ENCODE measurements around the gene COL20A1.
"Not testable (repeated sequence)": the region's sequence is repeated elsewhere in the genome, so short reads cannot be mapped to it uniquely, and the experiment has no call there.

Gene COL20A1

GRCh38 chr20:63335711-63336110, 42.7 kb downstream of the COL20A1 start:
- DNase-seq = no peak

- DNase-seq = no peak
Measured at GRCh38 chr20:63336232-63336752, 43.3 kb downstream of the COL20A1 start.

- no peak for DNase-seq
Measured at GRCh38 chr20:63337786-63338420, 44.9 kb downstream of the COL20A1 start.

GRCh38 chr20:63339154-63340094, 46.4 kb downstream of the COL20A1 start:
- DNase-seq = not testable (repeated sequence)

GRCh38 chr20:63340158-63340688, 47.2 kb downstream of the COL20A1 start:
- DNase-seq = not testable (repeated sequence)

GRCh38 chr20:63342561-63343459, 49.8 kb downstream of the COL20A1 start:
- DNase-seq = no peak

GRCh38 chr20:63343460-63344445, 50.8 kb downstream of the COL20A1 start:
- DNase-seq = no peak

- no peak for DNase-seq
Measured at GRCh38 chr20:63344616-63345327, 51.8 kb downstream of the COL20A1 start.

GRCh38 chr20:63345328-63346100, 52.5 kb downstream of the COL20A1 start:
- no peak for DNase-seq

- no peak for DNase-seq
Measured at GRCh38 chr20:63346131-63347080, 53.4 kb downstream of the COL20A1 start.

GRCh38 chr20:63347081-63347741, 54.2 kb downstream of the COL20A1 start:
- DNase-seq = no peak

GRCh38 chr20:63347950-63348827, 55.2 kb downstream of the COL20A1 start:
- DNase-seq = no peak

GRCh38 chr20:63348828-63349515, 56.0 kb downstream of the COL20A1 start:
- no peak for DNase-seq

GRCh38 chr20:63349516-63349895, 56.5 kb downstream of the COL20A1 start:
- no peak for DNase-seq

GRCh38 chr20:63350196-63350595, 57.2 kb downstream of the COL20A1 start:
- no peak for DNase-seq

GRCh38 chr20:63350597-63351325, 57.8 kb downstream of the COL20A1 start:
- DNase-seq = no peak
